Posterior vena cava (tissue), 2 donors: ENCODE measurements around the gene ASPSCR1. TPM values are rescaled to one million over a fixed set of nuclear protein-coding genes. Genes with fewer than 3 reads are reported as not detected.
A peak's percentile ranks its signal among the peaks of the same experiment; 100 is the strongest.

Experiments
- DNase-seq: peaks from one replicate; pipeline ENCODE4 v3.0.0-alpha.2; 2020; ENCODE audit warnings: low spot score
- intact Hi-C, 2 donors: fragments of 100-400 bp; cut with DNase I; formaldehyde crosslinking; loops; one replicate each; pipeline versions ENCODE4 v1.14.1 to v1.14.2; 2022 to 2023
- total RNA-seq, 2 donors: library from RNA; stranded (reverse); fragmentation: NEBNext Ultra II Directional; extraction: Animal tissue kit (Norgen Biotek cat#: 25700); gene quantifications; one replicate each; pipeline ENCODE4 v1.2.1, GENCODE V29; 2021
- donor health status: DM: yes; HTN: yes; CAD: no.
- donor health status: DM: yes; HTN: yes; CAD: no.

ASPSCR1 gene
- total RNA-seq, 2 donors from 2014 or later: 19.6 to 25.2 TPM

DNA sequence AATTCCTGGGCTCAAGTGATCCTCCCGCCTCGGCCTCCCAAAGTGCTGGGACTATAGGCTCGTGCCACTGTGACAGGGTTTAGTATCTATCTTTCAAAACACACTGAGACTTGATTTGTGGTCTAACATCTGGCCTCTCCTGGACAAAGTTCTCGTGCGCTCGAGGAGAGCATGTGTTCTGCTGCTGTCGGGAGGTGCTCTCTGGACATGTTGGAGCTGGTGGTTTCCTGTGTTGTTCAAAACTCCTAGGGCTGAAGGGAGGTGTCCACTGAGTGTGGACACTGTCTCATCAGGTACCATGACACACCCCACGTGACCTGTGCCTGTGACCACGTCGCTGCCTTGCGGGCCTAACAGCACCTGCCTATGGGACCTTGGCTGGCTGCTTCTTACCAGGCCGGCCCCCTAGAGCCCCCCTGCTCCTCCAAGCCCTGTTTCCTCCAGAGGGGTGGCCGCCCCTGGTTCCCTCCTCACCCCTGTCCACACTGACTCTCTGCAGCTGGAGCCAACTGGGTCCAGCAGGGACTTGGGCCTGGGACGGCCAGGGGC lies 68.6 kb downstream of the ASPSCR1 start:
- intact Hi-C loops: no loop called here
- no peak for DNase-seq

DNA sequence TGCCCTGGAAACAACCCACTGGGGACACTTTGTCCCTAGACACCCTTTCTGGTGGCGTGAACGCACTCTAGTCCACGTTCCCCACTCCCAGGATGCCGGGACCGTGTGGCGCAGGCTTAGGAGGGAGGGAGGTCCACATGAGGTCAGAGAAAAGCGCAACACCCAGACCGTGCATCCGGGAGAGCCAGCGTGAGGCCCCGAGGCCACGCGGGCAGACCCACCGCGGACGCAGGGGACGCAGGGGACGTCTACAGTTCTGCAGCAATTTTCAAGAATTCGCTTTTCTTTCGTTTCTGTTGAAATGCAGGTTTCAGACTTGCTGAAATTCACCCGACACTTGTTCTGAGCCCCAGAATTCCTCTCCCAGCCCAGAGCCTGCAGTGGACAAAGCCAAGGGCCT lies 69.5 kb downstream of the ASPSCR1 start:
- intact Hi-C loops: no loop called here
- no peak for DNase-seq

- intact Hi-C loops: no loop called here
- no peak for DNase-seq
Observed at GRCh38 chr17:82047379-82047778, 70.0 kb downstream of the ASPSCR1 start.

- intact Hi-C loops: no loop called here
- no peak for DNase-seq
Observed at GRCh38 chr17:82047914-82048570, 70.6 kb downstream of the ASPSCR1 start.

DNA sequence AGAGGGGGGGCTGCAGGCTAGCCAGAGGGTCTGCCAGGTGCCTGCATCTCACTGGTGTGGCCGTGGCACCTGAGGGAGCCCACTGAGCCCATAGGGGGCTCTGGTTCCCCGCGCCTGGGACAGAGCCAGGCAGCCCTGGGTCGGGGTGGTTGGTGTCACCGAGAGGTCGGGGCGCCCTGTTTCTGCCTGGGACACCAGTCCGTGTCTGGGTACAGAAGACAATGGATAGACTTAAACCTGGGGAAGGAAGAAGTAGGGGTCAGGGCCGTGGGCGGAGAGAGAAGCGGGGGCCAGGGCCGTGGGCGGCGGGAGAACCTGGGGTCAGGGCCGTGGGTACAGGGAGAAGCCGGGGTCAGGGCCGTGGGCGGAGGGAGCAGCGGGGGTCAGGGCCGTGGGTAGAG lies 71.1 kb downstream of the ASPSCR1 start:
- intact Hi-C loops: no loop called here
- no peak for DNase-seq

DNA sequence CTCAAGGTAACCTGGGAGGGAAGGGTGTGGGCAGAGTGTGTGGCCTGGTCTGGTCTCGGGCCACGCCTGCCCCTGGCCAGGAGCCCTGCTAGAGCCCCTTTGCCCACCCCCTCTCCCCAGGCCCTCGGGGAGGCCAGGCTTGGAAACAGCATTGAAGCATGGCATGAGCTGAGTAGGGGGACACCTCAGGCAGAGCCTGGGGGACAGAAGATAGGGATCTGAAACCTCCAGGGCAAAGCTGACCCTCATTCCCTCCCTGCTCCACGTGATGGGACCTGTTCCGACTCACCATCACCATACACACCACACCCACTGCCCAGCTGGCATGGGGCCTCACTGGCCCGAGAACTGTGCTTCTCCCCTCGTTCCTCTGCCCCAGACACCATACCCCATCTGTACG lies 71.7 kb downstream of the ASPSCR1 start:
- no peak for DNase-seq
- intact Hi-C loops: no loop called here

- intact Hi-C loops: no loop called here
- no peak for DNase-seq
Observed at GRCh38 chr17:82049521-82049971, 72.1 kb downstream of the ASPSCR1 start.

GRCh38 chr17:82050152-82050760 lies 72.8 kb downstream of the ASPSCR1 start:
- intact Hi-C loops: no loop called here

GRCh38 chr17:82050761-82051641 lies 73.6 kb downstream of the ASPSCR1 start:
- intact Hi-C loops: no loop called here
- DNase-seq: no peak

More at GRCh38 chr17:82050152-82050760, 72.8 kb downstream of the ASPSCR1 start:
- DNase-seq: no peak

- peak; percentile 94 for DNase-seq
- intact Hi-C loops: no loop called here
Observed at GRCh38 chr17:82051776-82052637, 74.6 kb downstream of the ASPSCR1 start, which contains the start of the genes GPS1 and RFNG. TSS of gene GPS1 (plus strand) at chr17:82051898. CDS start at chr17:82051932, 34 bp downstream. TSS of gene RFNG (minus strand) at chr17:82051811. CDS start at chr17:82051766, 45 bp downstream.

DNA sequence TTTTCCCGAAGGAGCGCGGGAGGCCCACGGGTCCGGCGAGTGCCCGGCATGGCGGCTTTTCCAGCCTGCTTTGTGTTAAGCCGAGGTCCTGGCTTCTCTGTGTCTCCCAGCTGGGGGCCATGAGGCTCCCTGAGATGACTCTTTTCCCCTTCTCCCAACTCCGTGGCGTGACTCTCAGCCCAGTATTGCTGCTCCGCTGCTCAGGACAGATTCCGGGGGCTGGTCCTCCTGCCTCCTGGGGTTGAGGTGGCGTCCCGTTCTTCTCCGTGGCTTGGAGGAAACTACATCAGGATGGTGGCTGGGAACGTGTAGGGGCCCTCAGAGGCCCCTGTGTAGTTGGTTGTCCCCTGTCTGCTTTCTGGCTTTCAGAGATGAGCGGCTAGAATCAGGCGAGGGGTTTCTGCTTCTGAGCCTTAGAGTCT lies 75.2 kb downstream of the ASPSCR1 start:
- DNase-seq: no peak
- intact Hi-C loops: no loop called here

GRCh38 chr17:82053130-82053529 lies 75.7 kb downstream of the ASPSCR1 start:
- intact Hi-C loops: no loop called here
- no peak for DNase-seq

GRCh38 chr17:82053556-82054263 lies 76.3 kb downstream of the ASPSCR1 start:
- intact Hi-C loops: no loop called here
- DNase-seq: no peak

GRCh38 chr17:82054351-82055022 lies 77.1 kb downstream of the ASPSCR1 start:
- DNase-seq: no peak
- intact Hi-C loops: loop anchor here in 1 of 2 donors (1.0 kb wide), 1 partner anchor 21 kb away; no protein-coding TSS in a partner anchor

DNA sequence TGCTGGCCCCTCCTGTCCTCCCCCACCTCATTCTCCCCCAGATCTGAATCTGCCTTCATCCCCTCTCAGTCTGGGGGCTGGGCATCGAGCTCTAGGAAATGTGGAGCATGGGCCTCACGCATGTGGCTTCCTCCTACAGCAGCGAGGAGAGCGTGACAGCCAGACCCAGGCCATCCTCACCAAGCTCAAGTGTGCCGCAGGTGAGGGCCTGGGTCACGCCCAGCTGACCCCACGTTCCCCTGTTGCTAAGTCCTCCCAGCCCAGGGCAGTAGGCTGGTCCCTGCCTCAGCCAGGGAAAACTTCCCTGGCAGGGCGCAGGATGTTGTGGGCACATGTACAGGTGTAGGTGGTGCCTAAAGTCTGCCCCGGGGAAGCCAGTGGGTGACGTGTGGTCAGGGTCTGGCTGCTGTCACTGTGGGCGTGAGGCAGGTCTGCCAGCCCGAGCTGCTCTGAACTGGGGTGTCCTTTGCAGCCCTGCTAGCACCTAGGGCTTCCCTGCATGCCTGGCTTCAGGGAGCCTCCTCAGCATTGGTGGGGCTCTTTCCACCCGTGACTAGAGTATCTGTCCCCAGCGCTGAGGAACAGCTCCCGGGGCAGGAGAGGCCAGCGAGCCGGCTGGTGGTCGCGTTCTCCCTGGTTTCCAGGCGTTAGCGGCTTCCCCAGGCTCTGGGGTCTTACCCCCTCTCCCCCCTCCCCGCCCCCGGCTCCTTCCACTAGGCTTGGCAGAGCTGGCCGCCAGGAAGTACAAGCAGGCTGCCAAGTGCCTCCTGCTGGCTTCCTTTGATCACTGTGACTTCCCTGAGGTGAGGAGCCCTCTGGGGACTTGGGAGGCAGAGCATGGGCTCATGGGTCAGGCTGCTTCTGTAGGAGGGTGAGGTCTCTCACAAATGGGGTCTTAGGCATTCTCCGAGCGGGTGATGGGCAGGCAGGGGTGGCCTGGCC lies 77.9 kb downstream of the ASPSCR1 start:
- intact Hi-C loops: loop anchor here in 1 of 2 donors (1.0 kb wide), 1 partner anchor 20 kb away; no protein-coding TSS in a partner anchor
- no peak for DNase-seq
